ENCODE measurements around the gene OR10K2.
"Not testable (repeated sequence)": the region's sequence is repeated elsewhere in the genome, so short reads cannot be mapped to it uniquely, and the experiment has no call there.

OR10K2 gene, protein sequence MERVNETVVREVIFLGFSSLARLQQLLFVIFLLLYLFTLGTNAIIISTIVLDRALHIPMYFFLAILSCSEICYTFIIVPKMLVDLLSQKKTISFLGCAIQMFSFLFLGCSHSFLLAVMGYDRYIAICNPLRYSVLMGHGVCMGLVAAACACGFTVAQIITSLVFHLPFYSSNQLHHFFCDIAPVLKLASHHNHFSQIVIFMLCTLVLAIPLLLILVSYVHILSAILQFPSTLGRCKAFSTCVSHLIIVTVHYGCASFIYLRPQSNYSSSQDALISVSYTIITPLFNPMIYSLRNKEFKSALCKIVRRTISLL

DNA sequence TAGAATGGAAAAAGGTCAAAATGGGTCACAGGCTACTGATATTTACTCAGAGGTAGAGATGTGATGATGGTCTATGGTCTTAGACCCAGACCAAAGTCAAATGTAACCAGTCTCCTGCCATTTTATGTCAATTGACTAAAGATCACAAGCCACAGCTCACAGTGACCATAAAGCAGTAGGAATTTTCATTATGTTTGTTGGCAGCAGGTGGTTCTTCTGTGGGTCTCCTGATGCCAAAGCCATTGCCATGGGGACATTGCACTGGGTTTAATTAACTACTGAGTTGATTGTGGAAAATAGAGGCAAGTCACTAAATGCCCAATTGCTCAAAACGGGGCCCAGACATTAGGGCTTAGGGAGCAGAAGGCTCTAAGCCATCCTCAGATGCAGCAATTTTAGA lies at the start of gene OR10K2:
Gene OR10K2, minus strand, starts transcription at position 101 of the 400 bp plus-strand sequence. CDS start 5,371 bp downstream, outside the sequence.
- DNase-seq = no peak

DNA sequence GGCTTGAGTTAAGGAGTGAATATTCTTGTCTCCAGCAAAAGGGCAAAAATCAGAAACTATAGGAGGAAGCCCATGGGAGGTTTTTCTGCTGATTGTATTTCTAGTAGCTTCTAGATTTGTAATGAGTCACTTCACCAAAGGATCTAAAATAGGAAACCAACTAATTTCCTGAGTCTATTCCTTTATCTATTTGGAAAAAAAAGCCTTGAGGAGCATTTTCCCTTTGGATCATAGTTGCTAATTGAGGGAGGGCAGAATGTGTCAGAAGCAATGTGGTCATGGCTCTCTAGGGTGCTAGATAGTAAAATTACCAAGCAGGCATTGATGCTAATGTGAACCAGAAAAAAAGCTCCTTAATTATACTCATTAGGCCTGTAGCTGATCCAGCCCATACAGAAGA lies 45.9 kb upstream of the OR10K2 start, which contains the start of gene OR10R2:
Gene OR10R2, plus strand, starts transcription at position 301 of the 400 bp plus-strand sequence. CDS start 106 bp downstream, outside the sequence.
- no peak for DNase-seq

DNA sequence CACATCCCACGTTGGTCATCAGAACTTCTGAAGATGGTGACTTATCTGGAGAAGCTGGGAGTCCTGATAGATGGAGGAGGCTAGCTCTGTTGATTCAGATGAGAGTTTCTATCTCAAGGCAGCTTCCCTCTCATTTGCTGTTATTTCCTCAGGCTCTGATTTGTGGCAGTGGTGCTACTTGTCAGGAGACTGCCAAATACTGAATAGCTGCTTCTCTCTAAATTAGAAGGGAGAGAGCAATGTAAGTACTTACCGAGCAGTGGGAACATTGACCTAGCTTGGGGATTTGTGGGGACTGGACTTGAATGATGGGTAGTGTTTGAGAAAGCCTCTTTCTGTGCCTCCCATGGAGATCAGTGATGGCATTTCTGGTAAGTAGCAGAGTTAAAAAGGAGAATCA lies 35.5 kb upstream of the OR10K2 start, which contains the start of gene OR10K1:
Gene OR10K1, plus strand, starts transcription at position 301 of the 400 bp plus-strand sequence. CDS start 3,728 bp downstream, outside the sequence.
- DNase-seq = no peak

DNA sequence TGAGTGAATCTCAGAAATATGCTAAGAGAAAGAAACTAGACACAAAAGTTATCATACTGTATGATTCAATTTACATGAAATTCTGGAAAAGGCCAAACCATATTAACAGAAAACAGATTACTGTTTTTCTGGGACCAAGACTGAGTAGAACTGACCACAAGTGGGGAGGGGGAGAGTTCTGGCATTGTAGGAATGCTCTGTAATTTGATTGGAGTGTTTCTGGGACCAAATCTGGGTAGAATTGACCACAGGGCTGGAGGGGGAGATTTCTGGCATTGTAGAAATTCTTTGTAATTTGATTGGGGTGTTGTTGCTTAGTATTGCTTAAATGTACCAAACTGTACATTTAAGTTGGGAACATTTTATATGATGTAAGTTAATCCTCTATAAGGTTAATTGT lies 32.2 kb upstream of the OR10K2 start:
- DNase-seq = no peak

DNA sequence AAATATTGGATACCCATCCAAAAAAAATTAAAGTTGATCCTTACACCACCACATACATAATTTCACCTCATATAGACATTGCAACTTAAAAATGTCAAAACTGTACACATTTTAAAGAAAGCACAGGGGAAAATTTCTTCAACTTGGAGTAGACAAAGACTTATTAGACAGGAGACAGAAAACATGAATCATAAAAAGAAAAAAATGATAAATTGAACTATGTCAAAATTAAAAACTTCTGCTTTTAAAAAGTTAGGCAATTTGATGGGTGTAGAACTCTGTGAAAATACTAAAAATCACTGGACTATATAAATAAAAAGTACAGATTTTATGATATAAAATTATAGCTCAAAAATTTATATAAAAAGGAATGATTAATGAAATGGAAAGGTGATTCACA lies 31.2 kb upstream of the OR10K2 start:
- no peak for DNase-seq

DNA sequence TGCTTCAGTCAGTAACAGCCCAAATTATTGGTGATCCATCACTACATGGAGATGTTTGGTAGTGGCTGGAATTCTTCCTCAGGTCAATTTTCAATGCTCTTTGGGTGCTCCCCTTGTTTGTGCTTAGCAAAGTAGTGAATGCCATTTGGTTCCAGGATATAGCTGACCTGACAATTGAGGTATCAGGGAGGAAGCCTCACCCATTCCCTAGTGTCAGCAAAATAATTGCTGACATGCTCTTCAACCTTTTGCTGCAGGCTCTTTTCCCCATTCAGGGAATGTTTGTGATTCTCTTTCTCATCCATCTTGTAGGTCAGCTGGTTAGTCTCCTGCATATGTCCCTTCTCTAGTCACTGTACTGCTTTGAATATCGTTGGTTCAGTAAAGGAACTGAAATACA lies 28.5 kb upstream of the OR10K2 start:
- no peak for DNase-seq

DNA sequence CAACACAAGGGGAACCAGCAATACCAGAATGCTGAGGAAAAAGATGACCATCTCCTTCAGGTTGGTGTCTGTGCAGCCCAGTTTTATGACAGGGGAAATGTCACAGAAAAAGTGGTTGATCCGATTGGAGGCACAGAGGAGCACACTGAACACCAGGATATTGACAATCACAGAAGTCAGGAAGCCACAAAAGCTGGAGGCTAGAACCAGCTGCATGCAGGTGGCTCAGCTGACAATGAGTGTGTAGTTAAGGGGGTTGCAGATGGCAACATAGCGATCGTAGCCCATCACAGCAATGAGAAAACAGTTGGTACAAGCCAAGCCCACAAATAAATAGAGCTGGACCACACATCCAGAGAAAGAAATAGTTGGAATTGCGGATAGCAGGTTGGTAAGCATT lies 19.3 kb upstream of the OR10K2 start:
- no peak for DNase-seq

DNA sequence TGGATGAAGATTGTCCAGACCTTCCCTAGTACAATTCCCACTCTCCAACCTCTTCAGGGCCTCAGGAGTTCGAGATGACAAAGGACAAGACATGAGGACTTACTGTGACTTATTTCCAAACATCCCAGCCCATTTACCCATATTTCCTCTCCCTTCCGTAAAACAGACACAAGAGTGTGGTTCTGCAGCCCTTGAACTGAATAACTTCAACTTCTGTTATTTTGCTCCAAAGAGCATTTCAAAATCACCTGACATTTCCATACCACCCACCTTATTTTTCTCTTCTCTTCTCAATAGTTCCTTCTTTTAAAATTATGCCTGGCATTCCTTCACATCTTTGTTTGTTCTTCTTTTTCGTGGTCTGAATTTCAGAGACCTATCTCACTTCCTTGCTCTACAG lies 8.7 kb upstream of the OR10K2 start:
- no peak for DNase-seq

DNA sequence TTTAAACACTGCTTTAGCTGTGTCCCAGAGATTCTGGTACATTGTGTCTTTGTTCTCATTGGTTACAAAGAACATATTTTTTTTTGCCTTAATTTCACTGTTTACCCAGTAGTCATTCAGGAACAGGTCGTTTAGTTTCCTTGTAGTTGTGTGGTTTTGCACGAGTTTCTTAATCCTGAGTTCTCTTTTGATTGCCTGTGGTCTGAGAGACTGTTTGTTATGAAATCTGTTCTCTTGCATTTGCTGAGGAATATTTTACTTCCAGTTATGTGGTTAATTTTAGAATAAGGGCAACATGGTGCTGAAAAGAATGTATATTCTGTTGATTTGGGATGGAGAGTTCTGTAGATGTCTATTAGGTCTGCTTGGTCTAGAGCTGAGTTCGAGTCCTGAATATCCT lies 4.1 kb upstream of the OR10K2 start:
- not testable (repeated sequence) for DNase-seq

DNA sequence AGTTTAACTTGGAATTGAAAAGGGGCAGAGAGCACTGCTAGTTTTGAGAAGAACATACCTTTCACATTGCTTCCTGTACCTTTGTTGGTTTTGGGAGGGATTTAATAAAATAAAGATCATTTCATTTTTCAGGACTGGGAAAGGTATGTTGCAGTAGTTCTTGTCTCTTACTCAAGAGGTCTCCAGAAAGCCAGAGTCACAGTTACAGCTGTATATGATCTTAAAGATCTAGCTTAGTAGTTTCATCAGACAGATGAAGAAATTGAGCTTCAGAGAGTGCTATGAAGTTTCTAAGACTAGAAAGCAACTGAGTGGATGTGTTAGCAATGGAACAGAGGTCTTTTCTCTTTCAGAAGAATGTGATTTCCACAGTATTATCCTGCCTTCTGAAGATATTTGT lies 1.0 kb downstream of the OR10K2 start:
- DNase-seq = no peak

DNA sequence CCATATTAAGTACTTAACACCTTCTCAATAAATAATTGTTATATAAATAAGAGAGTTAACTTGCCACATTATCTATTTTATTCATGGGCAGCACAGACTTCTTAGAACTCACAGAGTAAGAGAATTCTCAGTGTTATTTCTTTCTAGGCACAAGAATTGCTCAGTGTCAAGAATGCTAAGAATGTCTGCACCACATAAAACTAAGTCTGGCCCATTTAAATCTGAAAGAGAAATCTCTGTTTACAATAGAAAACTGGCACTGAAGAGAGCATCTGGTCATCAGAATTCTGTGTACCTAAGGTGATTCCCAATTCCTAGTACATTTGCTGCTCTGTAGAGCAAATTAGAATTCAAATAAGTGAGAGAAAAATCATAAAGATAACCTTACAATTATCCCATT lies 3.8 kb downstream of the OR10K2 start:
- no peak for DNase-seq

DNA sequence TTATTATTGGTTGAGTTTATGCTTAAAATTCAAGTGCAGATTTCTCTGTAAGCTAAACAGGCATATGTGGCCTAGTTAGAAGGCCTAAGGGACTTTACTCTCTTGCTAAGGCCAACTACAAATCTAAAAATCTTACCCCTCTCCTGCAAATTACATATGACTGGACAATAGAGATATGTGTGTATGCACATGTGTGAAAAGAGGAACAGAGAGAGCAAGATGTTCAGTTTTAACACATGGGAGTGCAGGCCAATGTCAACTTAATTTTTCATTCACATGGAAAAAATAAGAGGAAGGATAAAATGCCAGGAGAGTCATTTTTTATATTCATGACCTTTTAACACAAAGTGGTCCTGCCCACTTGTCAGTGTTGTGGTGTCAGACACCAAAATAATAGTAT lies 8.5 kb downstream of the OR10K2 start:
- no peak for DNase-seq

DNA sequence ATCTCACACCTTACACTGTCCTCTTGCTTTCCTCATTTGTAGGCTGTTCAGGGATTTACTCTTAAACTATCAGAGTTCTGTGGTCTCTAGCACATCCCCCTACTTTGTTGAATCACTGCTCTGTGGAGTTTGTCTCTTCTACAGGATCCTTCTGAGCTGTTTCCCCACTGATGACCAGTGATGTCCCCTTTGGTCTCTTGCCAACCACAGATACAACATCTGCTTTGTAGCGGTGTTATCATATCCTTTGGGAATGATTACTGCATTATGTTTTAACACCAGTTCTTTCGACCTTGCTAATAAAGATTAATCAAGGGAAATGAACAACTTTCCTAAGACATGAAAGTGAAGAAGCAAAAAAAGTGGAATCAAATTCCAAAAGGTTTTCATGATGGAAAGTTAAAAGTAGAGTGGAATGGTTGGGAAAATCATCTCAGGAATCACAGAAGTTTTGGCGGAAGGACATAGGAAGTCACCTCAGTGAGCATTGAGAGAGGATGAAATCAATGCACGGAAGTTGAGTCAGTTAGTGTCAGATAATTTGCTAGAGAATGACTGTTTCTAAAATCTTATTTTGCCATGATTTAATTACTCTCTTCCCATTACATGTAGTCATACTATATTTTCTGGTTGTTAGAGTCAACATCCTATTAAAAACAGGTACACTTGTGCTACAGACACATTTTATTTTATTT lies 11.2 kb downstream of the OR10K2 start:
- DNase-seq = no peak

DNA sequence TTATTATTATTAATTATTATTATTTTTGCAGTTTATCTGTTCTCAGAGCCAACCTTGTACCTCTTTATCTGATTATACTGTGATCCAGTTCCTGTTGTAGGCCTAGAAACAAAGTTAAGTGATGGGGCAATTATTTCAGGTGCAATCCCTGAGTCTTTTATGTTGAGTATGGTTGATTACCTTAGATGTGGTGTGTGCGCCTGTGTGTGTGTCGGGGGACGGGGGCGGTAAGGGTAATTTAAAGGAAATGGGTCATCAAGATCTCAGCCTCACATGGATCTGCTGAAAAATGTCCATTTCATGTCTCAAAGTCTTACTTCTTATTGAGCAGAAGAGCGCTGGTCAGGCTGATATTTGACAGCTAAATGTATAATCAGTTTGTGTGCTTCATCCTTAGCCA lies 18.9 kb downstream of the OR10K2 start:
- no peak for DNase-seq

DNA sequence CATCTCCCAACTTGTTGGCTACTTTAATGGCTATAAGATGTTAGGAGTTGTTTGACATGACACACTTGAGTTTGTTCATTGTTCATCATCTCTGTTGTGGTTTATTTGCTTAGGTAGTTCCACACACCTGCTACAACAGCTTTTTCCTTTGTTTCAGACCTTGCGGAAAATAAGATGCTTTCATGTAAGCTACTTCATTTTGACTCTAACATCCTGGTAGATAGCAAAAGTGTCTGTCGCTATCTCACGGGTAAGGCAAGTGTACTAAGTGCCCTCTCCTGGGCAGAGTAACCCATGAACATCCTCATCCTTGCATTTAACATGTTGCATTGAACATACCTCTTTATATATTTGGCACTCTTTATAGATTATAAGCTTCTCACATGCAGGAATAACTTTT lies 25.2 kb downstream of the OR10K2 start:
- no peak for DNase-seq

DNA sequence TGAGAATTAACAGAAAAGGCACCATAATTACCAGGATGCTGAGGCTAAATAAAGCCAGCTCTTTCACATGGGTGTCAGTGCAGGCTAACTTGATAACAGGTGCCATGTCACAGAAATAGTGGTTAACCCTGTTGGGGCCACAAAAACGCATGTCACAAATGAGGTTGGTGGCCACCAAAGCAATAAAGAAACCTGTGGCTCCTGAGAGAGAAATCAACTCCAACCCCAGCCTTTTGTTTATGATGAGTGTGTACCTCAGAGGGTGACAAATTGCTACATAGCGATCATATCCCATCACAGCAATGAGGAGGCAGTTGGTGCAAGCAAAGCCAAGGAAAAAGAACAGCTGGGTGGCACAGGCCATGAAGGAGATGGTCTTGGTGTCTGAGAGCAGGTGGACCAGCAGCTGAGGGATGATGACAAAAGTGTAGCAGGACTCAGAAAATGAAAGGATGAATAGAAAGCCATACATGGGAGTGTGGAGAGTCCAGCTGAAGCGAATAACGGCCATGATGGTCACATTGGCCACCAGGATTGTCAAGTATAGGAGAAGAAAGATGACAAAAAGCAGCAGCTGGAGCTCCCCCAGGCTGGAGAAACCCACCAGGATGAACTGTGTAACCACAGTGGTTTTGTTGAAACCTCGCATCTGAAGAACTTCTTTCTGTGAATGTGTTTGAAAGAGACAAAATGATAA lies 27.1 kb downstream of the OR10K2 start, which contains the start of gene OR10T2:
Gene OR10T2, minus strand, starts transcription at position 649 of the 697 bp plus-strand sequence. Its CDS starts 0 bp downstream, at position 649.
- DNase-seq = no peak

DNA sequence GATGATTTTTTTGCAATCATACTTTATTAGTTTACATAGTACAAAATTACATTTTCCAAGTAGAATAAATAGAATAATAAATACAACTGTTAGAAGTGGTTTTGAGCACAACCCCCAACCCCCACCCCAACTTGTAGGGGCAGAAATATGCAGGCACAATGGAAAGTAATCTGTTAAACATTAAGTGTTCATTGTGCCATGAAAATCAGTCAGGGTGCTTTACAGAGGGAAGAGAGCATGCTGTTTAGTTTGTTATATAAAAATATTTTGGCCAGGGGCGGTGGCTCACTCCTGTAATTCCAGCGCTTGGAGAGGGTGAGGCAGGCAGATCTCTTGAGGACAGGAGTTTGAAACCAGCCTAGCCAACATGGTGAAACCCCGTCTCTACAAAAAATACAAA lies 29.4 kb downstream of the OR10K2 start:
- DNase-seq = no peak

DNA sequence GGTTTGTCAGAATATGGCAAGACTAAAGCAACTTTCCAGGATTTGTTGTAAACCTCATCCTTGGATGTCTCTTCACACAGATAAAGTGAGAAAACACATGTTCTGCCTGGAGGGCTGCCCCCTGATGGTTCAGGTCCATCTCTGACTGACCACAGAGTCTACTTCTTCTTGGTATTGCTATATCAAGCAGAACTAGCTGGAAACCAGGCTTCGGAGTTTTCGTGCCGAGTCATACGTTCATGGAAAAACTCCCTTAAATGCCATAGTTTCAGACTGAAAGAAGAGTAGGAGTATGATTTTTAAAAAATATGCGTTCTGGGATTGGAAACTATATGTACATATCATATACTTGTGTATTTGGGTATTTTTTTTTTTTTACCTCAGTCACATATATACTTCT lies 32.6 kb downstream of the OR10K2 start:
- DNase-seq = no peak

DNA sequence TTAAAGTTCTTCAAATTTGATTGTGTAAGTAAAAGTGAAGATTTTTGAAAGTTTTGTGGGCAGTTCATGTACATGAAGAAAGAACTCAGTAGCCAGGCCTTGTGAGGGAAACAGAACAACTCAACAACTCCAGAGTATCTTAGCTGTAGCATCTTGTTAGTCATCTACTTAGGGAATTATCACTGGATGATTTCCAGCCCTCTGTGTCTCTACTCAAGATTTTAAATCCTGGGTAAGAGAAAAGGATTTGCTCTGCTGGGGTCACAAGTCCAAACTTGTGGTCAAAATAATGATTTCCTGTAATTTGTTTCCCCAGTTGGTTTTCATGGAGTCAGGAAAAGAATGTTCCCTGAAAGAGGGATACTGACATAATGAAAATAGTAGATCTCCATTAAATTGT lies 34.9 kb downstream of the OR10K2 start:
- no peak for DNase-seq

DNA sequence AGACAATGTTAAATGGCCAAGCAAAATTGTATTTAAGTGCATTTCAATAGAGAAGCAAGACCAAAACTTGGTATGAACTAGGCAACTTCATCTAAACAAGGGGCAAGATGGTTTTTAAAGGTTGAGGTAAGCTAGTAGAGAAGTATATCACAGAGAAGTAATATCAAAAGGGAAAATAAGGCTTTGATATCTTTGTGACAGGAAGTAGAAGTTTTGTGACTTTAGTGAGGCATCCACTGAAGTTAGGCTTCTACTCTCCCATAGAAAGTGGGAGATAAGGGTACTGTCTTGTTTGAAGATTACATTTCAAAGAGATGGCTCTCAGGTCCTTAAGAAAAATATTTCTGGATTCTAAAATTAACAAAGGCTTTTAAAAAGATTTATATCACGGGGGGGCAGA lies 35.7 kb downstream of the OR10K2 start:
- no peak for DNase-seq

DNA sequence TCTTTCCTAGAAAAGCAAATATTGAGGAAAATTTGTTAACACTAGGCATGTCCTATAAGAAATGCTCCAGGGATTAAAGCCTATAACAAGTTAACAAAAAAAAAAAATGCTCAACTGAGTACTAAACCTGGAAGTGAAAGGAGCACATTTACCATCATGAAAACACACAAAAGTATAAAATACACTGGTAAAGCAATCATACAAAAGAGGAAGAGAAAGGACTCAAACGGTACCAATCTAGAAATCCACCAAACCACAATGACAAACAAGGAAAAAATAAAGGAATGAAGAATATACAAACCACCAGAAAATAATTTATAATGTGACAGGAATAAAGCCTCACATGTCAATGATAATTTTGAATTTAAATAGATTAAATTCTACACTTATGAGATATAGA lies 51.2 kb downstream of the OR10K2 start:
- DNase-seq = no peak

DNA sequence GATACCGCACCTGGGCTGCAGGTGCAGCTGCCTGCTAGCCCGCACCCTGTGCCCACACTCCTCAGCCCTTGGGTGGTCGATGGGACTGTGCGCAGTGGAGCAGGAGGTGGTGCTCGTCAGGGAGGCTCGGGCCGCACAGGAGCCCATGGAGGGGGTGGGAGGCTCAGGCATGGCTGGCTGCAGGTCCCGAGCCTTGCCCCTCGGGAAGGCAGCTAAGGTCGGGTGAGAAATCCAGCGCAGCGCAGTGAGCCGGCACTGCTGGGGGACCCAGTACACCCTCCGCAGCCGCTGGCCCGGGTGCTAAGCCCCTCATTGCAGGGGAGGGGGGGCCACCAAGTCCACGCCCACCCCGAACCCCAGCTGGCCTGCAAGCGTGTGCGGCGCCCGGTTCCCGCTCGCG lies 51.9 kb downstream of the OR10K2 start:
- not testable (repeated sequence) for DNase-seq

DNA sequence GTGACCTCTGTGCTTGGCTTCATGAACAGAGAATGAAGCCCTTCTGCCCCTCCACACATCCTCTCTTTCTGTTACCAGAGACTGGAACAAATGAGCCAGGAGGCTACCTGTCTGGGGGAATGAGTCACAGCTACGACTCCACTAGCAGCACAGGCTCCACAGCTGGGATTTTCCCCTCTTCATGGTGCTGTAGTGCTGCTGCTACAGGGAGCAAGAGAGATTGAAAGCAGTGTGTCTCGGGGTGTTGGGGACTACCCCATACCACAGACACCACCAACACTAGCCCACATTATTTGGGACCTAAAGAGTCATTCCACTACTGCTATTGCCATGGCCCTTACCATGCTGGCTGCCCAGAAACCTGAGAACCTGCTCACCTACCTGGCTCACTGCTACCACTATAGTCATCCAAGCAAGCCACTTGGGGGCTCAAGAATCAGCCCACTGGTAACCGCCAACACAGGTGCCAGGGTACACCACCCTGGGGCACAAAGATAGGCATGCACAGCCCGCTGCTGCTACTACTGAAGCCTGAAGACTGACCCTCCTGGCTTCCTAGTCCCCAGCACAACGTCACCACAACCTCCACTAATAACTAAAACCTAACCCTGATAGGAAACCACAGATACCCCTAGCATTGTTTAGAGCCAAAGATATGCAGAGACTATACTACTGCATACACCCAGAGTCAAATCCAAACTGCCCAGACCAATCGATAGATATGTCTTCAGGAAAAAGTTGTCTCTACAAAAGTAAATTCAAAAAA lies 54.7 kb downstream of the OR10K2 start:
- no peak for DNase-seq

Data from NCI-H1048 (cell line).